Sigmoid colon (tissue), 4 donors: ENCODE data around the gene FGF19.

Experiments
- POLR2A ChIP-seq, 2 donors: fragments of 450-650 bp; IDR thresholded peaks; one replicate each; pipeline ENCODE4 v1.6.1; 2016; ENCODE audit warnings: antibody characterized with exemption in 2 of 2, mild to moderate bottlenecking in 2 of 2, moderate library complexity in 2 of 2
- POLR2AphosphoS5 ChIP-seq, 4 donors: sonication (generic); formaldehyde crosslinking; IDR thresholded peaks; one replicate each; pipeline ENCODE4 v1.6.1; 2017; ENCODE audit warnings: antibody characterized with exemption in 4 of 4
- TF ChIP-seq, protein P1 (sequence below), 4 experiments: fragments of 450-650 bp in 3 of 4; fragments of 200-600 bp in 1 of 4; IDR thresholded peaks; one replicate each; pipeline ENCODE4 v1.5.1; 2016 to 2019; ENCODE audit warnings: antibody characterized with exemption in 4 of 4, mild to moderate bottlenecking in 3 of 4, moderate library complexity in 2 of 4

- TF ChIP-seq POLR2A (IDR thresholded peaks at IDR 0.05) (no peak), POLR2AphosphoS5 (IDR thresholded peaks at IDR 0.05) (no peak)
- TF ChIP-seq, protein P1, sequence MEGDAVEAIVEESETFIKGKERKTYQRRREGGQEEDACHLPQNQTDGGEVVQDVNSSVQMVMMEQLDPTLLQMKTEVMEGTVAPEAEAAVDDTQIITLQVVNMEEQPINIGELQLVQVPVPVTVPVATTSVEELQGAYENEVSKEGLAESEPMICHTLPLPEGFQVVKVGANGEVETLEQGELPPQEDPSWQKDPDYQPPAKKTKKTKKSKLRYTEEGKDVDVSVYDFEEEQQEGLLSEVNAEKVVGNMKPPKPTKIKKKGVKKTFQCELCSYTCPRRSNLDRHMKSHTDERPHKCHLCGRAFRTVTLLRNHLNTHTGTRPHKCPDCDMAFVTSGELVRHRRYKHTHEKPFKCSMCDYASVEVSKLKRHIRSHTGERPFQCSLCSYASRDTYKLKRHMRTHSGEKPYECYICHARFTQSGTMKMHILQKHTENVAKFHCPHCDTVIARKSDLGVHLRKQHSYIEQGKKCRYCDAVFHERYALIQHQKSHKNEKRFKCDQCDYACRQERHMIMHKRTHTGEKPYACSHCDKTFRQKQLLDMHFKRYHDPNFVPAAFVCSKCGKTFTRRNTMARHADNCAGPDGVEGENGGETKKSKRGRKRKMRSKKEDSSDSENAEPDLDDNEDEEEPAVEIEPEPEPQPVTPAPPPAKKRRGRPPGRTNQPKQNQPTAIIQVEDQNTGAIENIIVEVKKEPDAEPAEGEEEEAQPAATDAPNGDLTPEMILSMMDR (IDR thresholded peaks at IDR 0.05) = no peak
Observed at GRCh38 chr11:69658626-69659450, 45.0 kb downstream of the FGF19 start.
